HG03457 (cell line): ENCODE data around the gene EEFSEC.

Source experiments
- ATAC-seq: cut with Tn5 transposase; IDR thresholded peaks from one replicate; pipeline ENCODE4 v1.9.1; 2021; ENCODE audit warnings: moderate number of reproducible peaks; ENCODE audit not compliant: unreplicated experiment

Gene EEFSEC

DNA sequence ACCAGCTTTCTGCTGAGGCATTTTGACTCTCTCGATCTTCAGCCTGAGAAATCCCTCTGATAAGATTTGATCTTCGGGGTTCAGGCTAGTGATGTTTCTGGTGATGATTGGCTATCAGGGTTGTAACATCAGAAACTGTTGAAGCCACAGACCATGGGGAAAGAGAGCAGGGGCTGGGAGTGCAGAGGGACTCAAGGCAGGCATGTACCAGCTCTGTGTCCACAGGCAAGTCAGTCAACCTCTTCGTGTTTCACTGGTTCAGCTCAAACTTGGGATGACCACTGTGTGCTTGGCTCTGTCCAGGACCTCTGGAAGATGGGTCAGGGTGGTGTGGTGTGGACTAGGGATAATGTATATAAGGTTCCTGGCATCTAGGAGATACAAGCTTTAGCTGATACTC lies 116.5 kb downstream of the EEFSEC start:
- ATAC-seq: no peak

DNA sequence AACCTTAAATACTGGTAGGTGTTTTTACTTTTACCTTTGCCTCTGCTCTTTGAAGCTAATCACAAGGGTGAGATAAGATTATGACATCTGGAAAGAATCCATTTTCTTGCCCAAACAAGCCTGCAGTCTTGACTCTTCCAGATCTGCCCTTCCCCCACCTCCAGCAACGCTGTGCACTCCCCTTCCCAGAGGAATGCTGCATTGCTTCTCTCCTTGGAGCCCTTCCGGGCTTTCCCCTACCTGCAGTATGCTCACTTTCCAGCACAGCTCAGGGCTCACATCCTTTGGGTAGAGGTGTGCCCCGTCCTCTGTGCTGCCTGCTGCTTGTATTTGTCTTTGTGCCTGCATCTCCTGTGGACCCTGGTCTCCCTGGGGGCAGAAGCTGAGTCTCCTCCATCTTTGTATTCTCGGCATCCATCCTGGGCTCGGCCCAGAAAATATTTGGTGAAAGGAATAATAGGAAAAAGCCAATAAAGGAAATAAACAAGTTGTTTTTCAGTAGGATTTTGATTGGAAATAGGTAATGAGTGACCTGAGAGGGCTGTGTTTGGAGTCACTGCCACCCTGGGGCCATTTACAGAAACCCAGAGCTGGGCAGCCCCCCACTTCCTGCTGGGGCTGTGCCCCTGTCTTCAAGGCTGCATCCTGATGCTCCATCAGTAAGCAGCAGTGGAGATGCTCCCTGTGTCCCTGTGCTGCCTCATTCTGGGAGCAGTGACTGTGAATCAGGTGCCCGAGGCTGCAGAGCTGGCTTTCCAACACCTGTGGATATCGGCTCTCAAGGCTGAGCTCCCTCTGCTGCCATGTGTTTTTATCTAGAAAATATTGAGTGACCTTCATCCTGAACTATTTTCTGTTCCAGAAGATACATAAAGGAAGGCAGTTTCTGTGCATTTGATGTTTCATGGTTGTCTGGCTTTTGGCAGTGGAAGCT lies 117.5 kb downstream of the EEFSEC start:
- ATAC-seq: no peak

DNA sequence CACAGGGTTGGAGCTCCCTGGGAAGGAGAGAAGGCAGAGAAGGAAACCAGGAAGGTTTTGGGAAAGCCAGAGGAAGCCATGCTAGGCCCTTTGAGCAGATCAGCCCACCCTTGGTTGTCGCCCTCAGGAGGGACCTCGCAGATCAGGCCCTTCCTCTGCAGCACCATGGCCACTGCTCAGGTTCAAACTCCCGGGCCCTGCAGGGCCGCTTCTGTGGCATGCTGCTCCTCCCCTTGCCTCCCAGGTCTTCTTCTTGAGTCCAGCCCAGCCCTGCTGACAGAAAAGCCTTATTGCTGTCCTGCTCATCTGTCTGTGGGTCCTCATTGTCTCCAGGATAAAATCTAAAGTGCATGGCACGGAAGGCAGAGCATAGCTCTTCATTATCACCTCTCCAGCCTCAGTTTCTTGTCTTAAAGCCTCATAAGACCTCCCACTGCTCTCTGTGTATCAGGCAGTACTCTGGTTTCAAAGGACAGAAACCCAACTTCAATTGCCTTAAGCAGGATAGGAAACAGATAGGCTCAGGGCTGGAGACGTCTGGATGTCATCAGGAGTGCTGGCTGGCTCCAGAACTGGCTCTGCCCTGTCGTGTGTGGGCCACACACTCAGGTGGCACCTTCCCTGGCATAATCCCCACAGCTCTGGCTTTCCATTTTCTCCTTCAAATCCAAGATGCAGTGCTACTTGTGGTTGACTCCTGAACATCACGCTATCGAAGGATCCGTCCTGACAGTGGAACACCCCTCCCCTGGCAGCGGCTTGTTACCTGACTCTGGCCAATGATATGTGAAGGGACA lies 118.5 kb downstream of the EEFSEC start:
- no peak for ATAC-seq

DNA sequence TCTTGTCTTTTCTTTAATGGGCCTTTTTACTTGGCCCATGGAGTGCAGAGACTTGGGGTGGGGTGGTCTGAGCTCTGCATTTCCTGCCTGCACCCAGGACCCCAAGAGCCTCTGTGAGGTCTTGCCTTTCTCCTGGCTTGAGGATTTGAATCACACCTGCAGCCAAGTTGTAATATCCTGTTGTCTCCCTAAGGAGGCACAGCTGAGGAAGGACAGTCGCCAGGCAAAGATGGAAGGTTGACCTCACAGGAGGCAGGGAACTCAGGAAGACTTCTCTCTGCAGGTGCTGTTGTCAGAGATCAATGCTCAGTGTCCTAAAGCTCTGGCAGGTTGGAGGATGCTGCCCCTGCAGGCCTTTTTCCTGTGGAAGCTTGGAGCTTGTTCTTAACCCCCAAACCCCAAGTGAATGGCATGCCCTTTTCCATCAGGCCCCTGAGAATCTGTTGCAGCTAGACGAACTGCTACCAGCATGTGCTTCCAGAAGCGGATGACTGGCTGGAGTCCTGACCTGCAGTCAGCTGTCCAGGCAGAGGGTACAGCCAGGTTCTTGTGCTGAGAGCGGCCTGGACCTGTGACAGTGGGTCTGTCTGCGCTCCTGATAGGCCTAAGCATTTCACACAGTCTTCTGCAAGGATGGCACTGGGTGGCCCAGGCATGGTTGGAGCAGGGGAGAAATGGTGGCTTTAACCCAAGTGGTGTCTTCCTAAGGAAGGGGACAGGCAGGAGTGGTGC lies 120.0 kb downstream of the EEFSEC start:
- ATAC-seq: no peak

DNA sequence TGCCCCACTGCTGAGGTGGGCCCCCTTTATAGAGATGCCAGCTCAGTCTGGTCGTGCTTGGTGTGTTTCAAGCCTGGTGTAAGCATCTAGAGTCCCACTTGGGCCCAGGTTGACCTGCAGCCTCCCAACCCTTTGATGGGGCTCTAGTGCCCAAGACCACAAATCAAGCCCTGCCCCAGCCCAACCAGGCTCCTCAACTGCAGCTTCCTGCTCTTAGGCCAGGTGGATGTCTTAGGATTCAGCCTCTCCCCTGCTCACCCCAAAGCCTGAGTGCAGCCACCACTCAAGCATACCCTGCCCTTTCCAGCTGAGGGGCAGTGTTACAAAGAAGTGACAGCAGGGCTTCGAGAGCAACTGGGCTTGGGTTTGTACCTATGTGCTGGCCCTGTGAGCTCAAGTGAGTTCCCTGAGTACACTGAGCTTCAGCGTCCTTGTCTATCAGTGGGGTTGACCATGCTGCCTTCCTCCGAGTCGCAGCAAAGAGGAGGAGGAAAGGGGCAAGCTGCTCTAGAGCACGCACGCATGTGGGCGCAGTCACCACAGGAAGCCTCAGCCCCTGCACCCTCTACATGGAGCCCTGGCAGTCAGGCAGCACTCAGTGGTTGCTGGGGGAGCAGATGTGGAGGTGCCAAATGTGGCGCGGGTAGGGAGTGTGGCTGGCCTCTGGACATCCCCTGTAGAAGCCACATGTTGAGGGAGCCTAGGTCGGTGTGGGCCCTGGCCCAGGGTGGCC lies 120.7 kb downstream of the EEFSEC start:
- ATAC-seq: no peak

DNA sequence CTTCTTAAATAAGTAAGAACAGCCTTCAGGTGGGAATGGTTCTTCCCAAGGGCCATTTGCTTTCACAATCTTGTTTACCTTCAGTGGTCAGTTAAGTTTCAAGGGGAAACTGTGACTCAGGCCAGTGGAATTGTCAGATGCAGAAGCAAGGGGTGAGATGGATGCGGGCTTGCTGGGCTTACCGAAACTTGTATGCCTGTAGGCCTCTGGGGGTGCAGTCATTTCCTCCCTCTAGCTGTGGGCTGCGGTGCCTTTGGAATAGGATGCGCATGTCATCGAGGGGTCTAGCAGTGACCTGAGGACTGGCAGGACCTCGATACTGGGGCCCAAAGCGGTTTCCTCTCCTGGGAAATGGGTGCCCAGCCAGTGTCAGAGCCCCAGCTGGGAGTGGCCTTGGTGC lies 121.6 kb downstream of the EEFSEC start:
- ATAC-seq: no peak

DNA sequence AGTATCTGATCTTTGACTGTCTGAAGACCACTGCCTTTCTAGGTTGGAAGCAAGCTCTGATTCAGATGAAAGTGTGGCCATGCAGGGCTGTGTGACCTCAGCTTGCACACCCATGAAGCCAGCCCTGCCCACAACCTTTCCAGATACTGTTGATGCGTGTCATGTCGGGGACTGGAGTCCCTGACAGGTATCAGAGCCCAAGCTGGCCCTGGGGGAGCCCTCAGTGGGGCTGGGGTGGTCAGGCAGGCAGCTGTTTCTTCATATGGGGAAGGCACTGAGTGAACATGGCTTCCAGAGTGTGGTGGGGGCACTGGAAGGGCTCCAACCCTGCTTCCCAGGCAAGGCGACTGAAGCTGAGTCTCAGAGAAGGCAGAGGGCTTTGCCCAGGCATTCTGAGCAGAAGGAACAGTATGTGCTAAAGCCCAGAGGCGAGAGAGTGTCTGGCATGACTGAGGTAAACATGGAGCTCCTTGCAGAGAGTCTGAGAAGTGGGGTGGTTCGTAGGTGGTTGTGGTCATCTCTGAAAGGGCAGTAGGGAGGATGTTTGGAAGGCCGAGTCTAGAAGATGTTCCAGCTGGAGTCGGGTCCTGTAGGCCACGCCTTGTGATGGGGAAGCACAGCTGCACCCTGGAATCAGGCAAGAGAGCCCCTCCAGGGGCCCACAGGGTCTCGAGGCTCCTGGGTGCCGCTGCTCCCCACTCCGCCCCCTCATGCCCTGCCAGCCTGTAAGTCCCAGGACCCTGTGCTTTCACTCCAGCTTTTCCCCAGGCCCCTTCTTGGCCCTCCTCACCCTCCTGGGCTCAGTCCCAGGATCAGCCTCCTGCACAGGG lies 122.2 kb downstream of the EEFSEC start:
- ATAC-seq: no peak

DNA sequence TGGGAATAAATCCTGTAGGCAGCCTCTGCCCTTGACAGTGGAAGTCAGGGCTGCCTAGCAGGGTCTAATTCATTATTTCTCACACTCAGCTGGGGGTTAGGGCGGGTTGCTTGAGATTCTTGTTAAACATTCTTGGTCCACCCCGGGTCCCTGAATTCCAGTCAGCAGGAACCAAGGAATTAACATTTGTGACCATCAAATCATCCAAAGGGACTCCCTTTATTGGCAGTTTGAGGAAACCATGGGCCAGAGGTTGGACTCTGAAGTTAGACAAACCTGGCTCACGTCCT lies 122.8 kb downstream of the EEFSEC start:
- ATAC-seq: no peak

DNA sequence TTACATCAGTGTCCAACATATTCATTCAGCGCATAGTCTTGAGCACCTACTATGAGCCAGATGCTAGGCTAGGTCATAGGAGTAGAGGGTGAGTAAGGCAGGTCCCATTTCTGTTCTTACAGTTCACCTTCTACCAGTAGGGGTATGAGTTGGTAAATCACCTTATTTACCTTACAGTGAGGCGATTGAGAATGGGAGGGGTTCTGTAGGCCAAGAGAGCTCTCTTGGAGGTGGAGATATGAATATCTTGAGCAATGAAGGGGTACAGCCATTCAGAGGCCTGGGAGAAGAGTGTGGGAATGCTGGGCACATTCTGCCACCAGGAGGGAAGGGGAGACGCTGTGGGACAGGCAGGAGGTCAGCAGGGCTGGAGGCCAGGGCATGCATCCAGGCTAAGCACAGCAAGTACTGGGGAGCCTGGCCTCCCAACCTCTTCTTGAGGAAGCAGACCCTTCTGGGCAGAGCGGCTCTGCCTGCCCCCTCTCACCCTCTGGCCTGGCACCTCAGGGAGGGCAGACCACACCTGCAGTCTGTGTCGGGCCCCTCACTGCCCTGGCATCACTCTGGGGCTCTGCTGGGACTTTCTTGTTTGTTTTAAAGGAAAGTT lies 123.4 kb downstream of the EEFSEC start:
- no peak for ATAC-seq

DNA sequence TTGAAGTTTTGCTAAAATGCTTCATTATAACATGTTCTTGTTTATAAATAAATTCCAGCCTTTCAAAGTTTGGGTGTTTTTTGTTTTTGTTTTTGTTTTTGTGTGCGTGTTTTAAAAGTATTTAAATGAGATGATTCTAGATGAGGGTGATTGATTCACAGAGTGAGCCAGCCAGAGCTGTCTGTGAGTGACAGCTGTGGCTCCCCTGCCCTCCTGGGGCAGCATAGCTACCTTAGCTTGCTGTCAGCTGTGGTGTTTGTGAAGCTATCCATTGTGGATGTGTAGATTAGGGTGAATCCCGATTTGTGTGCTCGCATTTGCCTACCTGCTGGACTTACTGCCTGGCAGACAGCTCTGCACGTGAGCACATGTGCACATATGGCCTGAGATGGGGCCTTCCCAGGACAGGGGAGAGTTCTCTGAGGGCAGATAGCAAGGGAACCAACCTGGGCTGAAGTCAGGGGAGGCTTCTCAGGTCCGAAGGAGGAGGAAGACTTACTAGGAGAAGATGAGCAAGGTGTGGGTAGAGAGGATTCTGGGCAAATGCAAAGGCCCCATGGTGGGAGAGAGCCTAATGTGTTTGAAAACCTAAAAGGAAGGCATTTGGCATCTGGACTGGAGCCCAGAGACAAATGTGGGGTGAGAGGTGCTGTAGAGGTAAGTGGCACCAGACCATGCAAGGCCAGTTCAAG lies 124.2 kb downstream of the EEFSEC start:
- no peak for ATAC-seq

DNA sequence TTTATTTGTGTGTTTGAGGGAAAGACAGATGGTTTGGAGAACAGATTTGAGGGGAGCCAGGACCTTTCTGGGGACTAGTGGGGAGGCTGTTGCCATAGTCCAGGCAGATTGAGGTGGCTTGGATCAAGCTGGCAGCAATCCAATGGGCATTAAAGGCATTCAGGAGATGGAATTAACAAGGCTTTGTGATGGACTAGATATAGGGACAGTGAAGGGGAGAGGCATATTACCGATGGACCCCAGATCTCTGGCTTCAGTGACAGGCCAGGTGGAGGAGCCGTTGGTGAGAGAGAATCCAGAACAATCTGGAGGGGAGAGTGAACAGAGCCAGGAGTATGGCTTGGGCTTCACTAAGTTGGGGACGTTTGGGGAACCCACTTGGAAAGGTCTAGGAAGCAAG lies 124.8 kb downstream of the EEFSEC start:
- no peak for ATAC-seq

DNA sequence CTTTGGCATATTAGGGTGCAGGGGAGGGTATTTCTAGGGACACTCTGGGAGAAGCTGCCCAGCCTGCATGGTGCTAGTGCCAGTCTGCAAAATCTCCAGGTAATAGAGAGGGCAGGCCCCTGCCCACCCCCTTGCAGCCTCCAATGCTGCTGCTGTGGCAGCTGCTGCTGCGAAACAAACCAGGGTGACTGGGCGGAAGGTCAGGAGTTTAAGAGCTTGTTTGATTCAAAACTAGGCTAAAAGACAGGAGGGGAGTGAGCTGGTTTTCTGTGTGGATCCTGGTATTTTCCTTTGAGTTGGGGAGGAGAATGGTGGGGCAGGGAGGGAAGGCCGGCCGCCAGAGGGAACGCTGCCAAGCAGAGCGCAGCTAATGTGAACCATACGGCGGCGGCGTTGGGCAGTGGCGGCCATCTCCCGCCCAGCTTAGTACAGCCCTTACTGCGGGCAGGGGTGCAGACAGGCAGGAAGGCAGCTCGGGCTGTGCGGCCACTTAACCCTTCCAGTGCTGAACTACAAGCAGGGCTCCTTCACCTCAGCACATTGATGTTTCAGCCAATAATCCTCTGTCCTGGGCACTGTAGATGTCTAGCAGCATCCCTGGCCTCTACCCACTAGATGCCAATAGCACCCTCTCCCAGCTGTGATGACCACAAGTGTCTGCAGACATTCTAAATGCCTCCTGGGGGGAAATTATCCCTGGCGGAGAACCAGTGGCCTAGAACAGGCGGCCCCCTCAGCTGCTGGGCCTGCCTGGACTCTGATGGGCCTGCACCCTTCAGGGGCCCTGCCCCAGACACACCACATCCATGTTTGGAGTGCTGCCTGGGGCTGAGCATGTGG lies 125.7 kb downstream of the EEFSEC start:
- no peak for ATAC-seq

DNA sequence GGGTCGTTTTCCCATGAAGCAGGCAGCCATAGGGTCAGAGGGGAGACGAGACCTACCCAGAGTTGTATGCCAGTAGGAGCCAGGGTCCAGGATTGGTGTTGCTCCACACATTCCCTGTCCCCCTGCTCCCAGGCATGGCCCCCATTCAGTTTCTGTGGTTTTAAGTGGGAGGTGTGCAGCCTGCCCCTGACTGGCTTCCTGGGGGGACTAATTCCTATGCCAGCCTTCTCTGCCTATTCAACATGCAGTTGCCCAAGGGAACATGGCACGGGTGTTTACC lies 126.3 kb downstream of the EEFSEC start:
- no peak for ATAC-seq

DNA sequence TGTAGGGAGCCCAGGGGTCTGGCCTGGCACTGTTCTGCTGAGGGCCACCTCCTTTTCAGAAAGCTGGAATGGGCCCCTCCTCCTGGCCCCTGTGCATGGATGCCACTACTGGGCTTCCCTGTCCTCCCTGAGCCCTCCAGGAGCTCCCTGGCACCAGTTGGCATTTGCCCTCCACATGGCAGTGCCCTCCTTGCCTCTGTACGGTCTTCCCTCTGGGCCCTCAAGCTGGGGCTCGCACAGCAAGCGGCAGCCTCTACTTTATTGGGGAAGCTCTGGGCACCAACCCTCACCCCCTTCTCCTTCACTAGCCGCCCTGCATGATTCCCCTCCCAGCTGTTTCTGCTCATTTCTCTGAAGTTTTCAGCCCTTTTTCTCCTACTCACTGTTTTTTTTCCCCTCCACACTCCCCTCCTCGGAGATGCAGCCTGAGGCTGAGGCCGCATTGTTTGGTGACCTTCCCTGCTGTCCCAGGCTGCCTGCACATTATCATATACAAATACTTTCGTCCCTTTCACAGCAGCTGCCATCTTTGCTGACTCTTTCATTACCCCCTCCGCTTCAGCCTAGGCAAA lies 127.3 kb downstream of the EEFSEC start:
- ATAC-seq: no peak

DNA sequence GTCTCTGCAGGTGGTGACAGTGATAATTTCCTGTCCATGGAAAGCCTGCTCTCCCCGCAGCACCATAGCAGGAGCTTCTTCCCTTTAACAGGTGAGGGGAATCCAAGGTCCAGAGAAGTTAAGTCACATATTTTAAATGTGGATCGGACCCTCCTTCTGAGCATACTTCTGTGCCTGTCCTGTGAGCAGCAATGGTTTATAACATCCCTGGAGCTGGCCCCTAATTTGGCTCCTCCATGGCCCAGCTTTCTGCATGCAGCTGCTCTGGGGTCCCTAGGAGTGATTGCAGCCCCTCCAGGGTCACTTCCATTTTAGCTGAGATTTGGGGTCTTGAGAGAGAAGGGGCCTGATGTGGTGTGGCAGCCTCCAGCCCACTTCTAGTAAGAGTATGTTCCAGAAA lies 127.8 kb downstream of the EEFSEC start:
- no peak for ATAC-seq

DNA sequence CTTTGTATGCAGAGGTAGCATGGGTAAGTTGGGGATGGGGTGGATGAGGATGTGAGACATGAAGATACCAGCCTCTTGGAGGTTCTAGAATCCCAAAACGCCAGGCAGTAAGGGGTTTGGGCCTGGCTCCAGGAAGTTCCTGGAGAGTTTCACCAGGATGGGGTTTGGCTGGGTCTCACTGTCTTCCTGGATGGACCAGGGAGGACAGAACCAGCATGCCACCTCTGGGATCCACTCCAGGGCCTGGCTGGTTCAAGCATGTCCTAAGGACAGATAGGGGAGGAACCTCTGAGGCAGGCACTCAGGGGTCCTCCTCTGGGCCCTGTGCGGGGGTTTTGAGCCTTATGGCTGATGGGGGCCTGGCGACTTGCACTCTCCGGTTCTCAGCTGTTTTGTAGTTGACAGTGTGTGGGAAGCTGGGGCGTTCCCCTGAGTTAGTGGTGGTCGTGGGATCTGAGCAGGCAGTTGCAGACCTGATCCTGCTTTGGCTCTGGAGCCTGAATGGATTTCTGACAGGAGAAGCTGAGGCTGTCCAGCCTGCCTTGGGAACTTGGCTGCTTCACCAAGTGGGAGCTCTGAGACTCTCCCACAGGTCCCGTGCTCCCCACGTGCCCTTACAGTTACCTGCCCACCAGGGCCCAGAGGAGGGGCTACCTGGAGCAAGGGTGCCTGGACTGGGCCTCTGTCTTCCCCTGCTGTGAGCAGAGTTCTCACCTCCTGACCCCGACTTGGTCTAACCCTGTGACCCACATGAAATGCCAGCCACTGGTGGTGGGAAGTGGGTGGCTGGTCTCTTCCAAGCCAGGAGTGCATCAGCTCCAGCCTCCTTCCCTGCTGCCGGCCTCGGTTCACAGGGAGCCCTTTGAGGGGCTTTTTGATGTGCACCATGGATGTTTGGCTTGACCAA lies 128.4 kb downstream of the EEFSEC start:
- ATAC-seq: no peak
